Activated CD4-positive, alpha-beta T cell treated with anti-CD3 and anti-CD28 coated beads, Interleukin-2, amount 10 ng/mL, durations not matched to agents 24 days and 14 days (primary cell): ENCODE measurements around the gene ASPHD2. TPM values are rescaled to one million over a fixed set of nuclear protein-coding genes. Genes with fewer than 3 reads are reported as not detected.
"Not testable (repeated sequence)": the region's sequence is repeated elsewhere in the genome, so short reads cannot be mapped to it uniquely, and the experiment has no call there.

Experiments used
- DNase-seq: peaks from one replicate; pipeline ENCODE4 v3.0.0; 2022
- H3K27ac Mint-ChIP-seq: one replicate; pipeline ENCODE4 v1.8.0; 2022; ENCODE audit warnings: mild to moderate bottlenecking, mixed read lengths
- H3K27me3 Mint-ChIP-seq: one replicate; pipeline ENCODE4 v1.8.0; 2022; ENCODE audit warnings: mixed read lengths
- H3K36me3 Mint-ChIP-seq: one replicate; pipeline ENCODE4 v1.8.0; 2022; ENCODE audit warnings: low read depth, mild to moderate bottlenecking, mixed read lengths
- H3K4me1 Mint-ChIP-seq: one replicate; pipeline ENCODE4 v1.8.0; 2021; ENCODE audit warnings: mixed read lengths
- H3K4me3 Mint-ChIP-seq: one replicate; pipeline ENCODE4 v1.8.0; 2022; ENCODE audit warnings: mild to moderate bottlenecking, moderate library complexity, mixed read lengths
- H3K9me3 Mint-ChIP-seq: one replicate; pipeline ENCODE4 v1.8.0; 2021; ENCODE audit warnings: mixed read lengths
- intact Hi-C: fragments of 100-400 bp; cut with micrococcal nuclease; formaldehyde crosslinking; loops from one replicate; pipeline ENCODE4 v1.15.1; 2023
- total RNA-seq: library from RNA; stranded (reverse); gene quantifications from 2 replicates; pipeline ENCODE4 v1.2.3, GENCODE V29; 2022

Gene ASPHD2
- total RNA-seq, 1 donor from 2014 or later: 20.7 TPM

GRCh38 chr22:26430600-26430999 is 1.5 kb downstream of the ASPHD2 start:
- H3K27me3 Mint-ChIP-seq: peaks cover 5% of the 10 kb centered on the region
- peaks cover 60% of the 10 kb centered on the region for H3K4me1 Mint-ChIP-seq
- intact Hi-C loops: loop anchor here (2.0 kb wide), 2 partner anchors 26 to 242 kb away; no protein-coding TSS in a partner anchor
- no peaks in the 10 kb centered on the region for H3K9me3 Mint-ChIP-seq
- peak overlapping the region; percentile 91 for H3K27ac Mint-ChIP-seq
- peak overlapping the region; percentile 89 for H3K4me3 Mint-ChIP-seq
- peak; percentile 70 for DNase-seq
- peaks cover 44% of the 10 kb centered on the region for H3K36me3 Mint-ChIP-seq

DNA sequence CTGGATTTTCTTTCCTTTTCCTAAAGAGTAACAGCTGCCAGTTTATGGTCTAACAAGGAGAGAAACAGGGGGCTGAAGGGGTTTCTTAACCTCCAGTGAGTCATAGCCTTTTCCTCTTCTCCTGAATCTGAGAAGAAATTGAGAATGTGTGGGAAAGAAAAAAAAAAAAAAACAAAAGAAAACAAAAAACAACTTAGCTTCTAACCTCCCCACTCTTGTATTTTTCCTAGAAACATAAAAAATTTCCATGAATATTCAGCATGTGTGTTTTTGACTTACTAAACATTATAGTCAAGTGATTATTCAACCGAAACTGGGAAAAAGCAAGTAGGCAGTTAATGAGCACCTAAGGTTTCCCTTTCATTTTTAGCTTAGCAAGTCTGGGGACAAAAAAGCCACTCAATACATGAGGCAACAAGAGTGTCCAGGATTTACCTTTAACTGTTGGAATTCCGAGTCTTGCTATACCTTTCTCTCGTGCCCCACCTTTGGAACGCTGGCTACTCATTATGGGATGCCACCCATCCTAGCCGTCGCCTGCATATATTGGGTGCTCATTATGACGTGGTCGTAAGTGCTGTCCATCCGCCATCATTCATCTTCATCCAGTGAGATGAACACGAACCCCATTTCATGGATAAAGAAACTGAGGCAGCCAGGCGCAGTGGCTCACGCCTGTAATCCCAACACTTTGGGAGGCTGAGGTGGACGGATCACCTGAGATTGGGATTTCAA is 2.4 kb downstream of the ASPHD2 start:
- intact Hi-C loops: loop anchor here (1.0 to 2.0 kb wide), 3 partner anchors 27 to 241 kb away; partner anchors contain the start of genes HPS4 and SRRD
- peaks cover 50% of the 10 kb centered on the region for H3K36me3 Mint-ChIP-seq

GRCh38 chr22:26432619-26433311 is 3.7 kb downstream of the ASPHD2 start:
- intact Hi-C loops: no loop called here
- Mint-ChIP-seq H3K9me3 (no peaks in the 10 kb centered on the region), H3K36me3 (peaks cover 58% of the 10 kb centered on the region), H3K4me1 (peaks cover 79% of the 10 kb centered on the region), H3K27ac (peak overlapping the region; percentile 41), H3K27me3 (no peaks in the 10 kb centered on the region), H3K4me3 (peak overlapping the region; percentile 47)
- DNase-seq: no peak

More for the DNA sequence above, 2.4 kb downstream of the ASPHD2 start:
- Mint-ChIP-seq H3K4me1 (peaks cover 68% of the 10 kb centered on the region), H3K9me3 (no peaks in the 10 kb centered on the region), H3K27ac (peak overlapping the region; percentile 91), H3K4me3 (peak overlapping the region; percentile 89), H3K27me3 (peaks cover 5% of the 10 kb centered on the region)
- DNase-seq: peak; percentile 63

GRCh38 chr22:26433805-26434204 is 4.7 kb downstream of the ASPHD2 start:
- DNase-seq: no peak
- H3K27ac Mint-ChIP-seq: no peak overlapping the region
- intact Hi-C loops: no loop called here
- H3K36me3 Mint-ChIP-seq: peaks cover 56% of the 10 kb centered on the region
- no peaks in the 10 kb centered on the region for H3K27me3 Mint-ChIP-seq
- no peaks in the 10 kb centered on the region for H3K9me3 Mint-ChIP-seq
- H3K4me1 Mint-ChIP-seq: peaks cover 71% of the 10 kb centered on the region
- H3K4me3 Mint-ChIP-seq: no peak overlapping the region

DNA sequence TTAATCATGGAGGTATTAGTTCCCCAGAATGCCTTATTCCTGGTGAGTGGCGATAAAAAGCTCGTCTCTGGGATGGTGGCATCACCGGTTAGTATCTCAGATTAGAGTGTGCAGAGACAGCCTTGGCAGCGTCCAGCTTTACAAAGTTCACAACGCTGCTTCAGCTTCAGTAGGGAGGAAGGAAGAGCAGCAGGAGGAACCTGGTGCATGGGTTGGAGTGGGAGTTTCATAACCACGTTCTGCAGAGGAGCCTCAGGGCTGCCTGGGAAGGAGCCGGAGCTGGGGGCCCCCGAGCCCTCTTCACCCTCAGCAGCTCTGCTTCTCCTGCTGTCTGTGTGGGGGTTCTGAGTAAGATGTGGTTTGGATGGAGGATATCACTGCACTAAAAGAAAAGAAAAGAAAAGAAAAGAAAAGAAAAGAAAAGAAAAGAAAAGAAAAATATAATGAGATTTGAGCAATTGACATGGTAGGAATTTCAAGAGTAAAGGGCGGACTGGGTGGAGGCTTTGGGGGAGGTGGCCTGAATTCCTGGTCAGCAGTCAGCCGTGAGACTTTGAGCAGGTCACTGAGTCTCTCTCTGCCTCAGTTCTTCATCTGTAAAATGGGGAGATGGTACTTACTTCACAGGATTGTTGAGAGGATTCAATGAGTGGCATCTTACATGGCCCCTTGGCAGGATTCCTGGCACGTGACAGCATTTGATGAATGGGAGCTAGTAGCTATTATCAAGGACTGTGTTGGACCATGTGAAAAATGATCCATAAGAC is 6.5 kb downstream of the ASPHD2 start:
- no peaks in the 10 kb centered on the region for H3K27me3 Mint-ChIP-seq
- no peak for DNase-seq
- intact Hi-C loops: no loop called here
- peak overlapping the region; percentile 8 for H3K4me3 Mint-ChIP-seq
- peak overlapping the region; percentile 30 for H3K27ac Mint-ChIP-seq
- peaks cover 47% of the 10 kb centered on the region for H3K36me3 Mint-ChIP-seq
- H3K9me3 Mint-ChIP-seq: no peaks in the 10 kb centered on the region
- H3K4me1 Mint-ChIP-seq: peaks cover 63% of the 10 kb centered on the region

- H3K9me3 Mint-ChIP-seq: no peaks in the 10 kb centered on the region
- H3K4me3 Mint-ChIP-seq: peak overlapping the region; percentile 3
- no peak for DNase-seq
- H3K27ac Mint-ChIP-seq: no peak overlapping the region
- H3K36me3 Mint-ChIP-seq: peaks cover 45% of the 10 kb centered on the region
- intact Hi-C loops: no loop called here
- H3K4me1 Mint-ChIP-seq: peaks cover 52% of the 10 kb centered on the region
- H3K27me3 Mint-ChIP-seq: no peaks in the 10 kb centered on the region
Measured at GRCh38 chr22:26436903-26437515, 7.9 kb downstream of the ASPHD2 start.

DNA sequence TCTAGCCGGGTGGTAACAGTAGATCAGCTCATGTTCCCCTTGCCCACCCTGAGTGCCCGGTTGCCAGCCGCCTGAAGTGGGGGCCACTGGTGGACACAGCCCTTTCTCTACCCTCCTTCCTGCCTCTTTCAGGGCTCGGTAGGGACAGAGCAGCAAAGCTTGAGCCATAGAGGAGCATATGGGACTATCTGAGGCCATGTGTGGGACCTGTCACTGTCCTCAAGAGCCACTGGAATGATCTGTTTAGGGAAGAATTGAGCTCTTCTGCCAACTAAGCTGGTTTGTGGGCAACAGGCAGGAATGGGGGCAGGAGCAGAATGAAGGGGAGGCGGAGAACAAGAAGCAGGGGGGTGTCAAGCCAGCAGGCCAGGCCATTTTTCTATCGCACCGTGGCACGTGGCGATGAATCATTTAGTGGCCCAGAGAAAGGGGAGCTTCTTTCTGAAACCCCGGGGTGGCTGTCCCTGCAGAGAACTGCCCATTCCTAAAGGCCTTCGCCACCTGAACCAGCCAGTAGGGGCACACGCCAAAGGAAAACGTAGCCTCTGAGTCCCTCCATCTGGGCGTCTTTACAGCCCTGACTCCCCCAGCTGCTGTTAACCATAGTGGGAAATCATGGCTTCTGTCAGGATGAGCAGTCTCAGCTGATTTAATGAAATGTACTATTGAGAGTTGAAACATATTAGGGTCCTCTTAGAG is 8.8 kb downstream of the ASPHD2 start:
- no peaks in the 10 kb centered on the region for H3K27me3 Mint-ChIP-seq
- no peak overlapping the region for H3K27ac Mint-ChIP-seq
- intact Hi-C loops: no loop called here
- no peak overlapping the region for H3K4me3 Mint-ChIP-seq
- H3K36me3 Mint-ChIP-seq: peaks cover 46% of the 10 kb centered on the region
- DNase-seq: no peak
- no peaks in the 10 kb centered on the region for H3K9me3 Mint-ChIP-seq
- H3K4me1 Mint-ChIP-seq: peaks cover 45% of the 10 kb centered on the region

DNA sequence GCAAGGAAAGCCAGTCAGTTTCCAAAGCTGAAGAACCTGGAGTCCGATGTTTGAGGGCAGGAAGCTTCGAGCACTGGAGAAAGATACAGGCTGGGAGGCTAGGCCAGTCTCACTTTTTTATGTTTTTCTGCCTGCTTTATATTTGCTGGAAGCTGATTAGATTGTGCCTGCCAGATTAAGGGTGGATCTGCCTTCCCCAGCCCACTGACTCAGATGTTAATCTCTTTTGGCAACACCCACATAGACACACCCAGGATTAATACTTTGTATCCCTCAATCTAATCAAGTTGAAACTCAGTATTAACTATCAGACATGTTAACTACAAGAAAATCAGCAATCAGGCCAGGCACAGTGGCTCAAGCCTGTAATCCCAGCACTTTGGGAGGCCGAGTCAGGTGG is 9.7 kb downstream of the ASPHD2 start:
- H3K27me3 Mint-ChIP-seq, H3K9me3 Mint-ChIP-seq, DNase-seq, intact Hi-C loops, H3K4me3 Mint-ChIP-seq, H3K27ac Mint-ChIP-seq: not testable (repeated sequence)
- H3K4me1 Mint-ChIP-seq: peaks cover 41% of the 10 kb centered on the region
- H3K36me3 Mint-ChIP-seq: peaks cover 41% of the 10 kb centered on the region

DNA sequence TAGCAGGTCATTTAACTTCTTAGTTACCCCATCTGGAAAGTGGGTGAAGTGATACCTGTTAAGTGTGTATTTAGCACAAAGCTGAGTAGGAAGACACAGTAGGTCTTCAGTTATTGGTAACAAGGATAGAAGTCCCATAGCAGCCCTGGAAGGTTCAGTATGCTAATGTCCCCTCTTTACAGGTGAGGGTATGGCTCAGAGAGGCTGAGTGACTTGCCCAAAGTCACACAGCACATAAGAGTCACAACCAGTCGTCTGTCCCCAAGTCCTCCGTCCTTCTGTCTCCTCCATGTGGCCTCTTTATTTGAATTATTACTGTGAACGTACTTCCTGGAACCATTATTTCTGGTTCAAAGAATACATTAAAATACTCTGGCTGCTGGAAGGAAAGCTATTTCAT is 10.5 kb downstream of the ASPHD2 start:
- Mint-ChIP-seq H3K27me3 (no peaks in the 10 kb centered on the region), H3K4me3 (no peak overlapping the region), H3K27ac (no peak overlapping the region), H3K36me3 (peaks cover 37% of the 10 kb centered on the region), H3K4me1 (peaks cover 35% of the 10 kb centered on the region), H3K9me3 (no peaks in the 10 kb centered on the region)
- intact Hi-C loops: no loop called here
- DNase-seq: no peak

DNA sequence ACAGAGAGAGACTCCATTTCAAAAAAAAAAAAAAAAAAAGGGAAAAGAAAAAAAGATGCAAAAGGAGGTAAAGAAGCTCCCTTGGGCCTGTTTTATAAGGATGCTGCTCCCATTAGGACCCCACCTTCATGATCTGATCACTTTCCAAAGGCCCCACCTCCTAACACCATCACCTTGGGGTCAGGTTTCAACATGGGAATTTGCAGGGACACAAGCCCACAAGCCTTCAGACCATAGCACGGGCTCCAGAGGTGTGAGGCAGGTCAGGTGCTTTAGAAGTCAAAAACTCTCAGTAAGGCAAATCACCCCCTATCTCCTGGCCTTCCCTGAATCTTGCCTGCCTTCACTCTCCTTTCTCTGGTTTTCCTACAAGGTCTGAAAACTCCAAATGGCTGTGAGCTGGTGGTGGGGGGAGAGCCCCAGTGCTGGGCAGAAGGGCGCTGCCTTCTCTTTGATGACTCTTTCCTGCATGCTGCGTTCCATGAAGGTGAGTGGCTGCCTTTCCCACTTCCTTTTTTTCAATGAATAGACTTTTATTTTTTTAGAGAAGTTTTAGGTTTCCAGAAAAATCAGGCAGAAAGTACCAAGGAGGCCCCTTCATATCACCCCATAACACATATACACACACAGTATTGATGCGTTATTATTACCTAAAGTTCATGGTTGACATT is 13.2 kb downstream of the ASPHD2 start:
- H3K27me3 Mint-ChIP-seq: no peaks in the 10 kb centered on the region
- DNase-seq: no peak
- no peak overlapping the region for H3K4me3 Mint-ChIP-seq
- H3K4me1 Mint-ChIP-seq: peaks cover 13% of the 10 kb centered on the region
- H3K36me3 Mint-ChIP-seq: peaks cover 16% of the 10 kb centered on the region
- H3K27ac Mint-ChIP-seq: peak overlapping the region; percentile 74
- intact Hi-C loops: no loop called here
- H3K9me3 Mint-ChIP-seq: no peaks in the 10 kb centered on the region

DNA sequence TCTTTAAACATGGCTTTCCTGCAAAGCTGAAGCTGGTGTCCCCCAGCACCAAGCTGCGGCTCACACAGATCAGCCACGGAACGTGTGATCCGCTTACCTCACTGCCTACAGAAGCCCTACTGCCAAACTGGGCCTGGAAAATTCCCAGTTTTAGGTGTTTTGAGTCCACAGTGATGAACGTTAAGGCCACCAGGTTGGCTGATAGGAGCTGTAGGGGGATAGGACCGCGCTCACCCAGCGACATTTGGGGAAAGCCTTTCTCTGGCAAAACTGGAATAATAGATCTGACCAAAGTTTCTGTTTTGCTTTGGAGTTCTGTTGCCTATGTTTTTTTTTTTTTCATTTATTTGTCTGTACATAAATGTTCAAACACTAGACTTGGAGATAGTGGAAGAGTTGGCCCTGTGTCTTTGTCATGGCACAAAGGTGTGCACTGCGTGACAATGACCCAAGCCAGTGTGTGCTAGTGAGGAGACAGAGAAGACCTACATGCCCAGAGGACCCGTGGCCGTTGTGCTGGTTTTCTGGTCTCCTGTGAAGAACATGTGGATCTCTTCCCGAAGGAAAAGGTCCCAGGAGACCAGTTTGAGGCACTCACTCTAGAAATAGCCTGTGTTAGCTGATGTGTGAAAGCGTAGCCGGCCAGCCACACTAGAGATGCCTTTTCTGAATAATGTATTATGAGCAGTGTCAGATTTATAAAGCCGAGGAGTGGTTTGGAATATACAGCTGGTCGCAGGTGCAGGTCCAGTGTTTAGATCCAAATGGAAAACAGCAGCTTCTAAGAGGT is 15.0 kb downstream of the ASPHD2 start:
- Mint-ChIP-seq H3K27me3 (no peaks in the 10 kb centered on the region), H3K4me3 (no peak overlapping the region), H3K27ac (peak overlapping the region; percentile 40), H3K36me3 (peaks cover 14% of the 10 kb centered on the region), H3K4me1 (peaks cover 6% of the 10 kb centered on the region), H3K9me3 (no peaks in the 10 kb centered on the region)
- intact Hi-C loops: no loop called here
- no peak for DNase-seq

DNA sequence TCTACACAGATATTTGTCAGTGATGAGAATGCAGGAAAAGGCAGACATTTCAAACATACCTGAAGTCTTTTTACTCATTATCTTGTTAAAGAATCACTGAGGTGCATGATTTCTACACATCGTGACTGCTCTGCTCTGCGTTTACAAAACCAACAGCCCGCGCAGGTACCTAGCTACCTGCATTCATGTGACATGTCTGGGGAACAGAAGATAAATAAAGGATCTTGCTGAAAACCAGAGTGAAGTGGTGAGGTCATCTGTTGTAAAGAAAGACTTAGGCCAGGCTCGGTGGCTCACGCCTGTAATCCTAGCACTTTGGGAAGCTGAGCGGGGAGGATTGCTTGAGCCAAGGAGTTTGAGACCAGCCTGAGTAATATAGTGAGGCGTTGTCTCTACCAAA is 15.7 kb downstream of the ASPHD2 start:
- Mint-ChIP-seq H3K27me3 (no peaks in the 10 kb centered on the region), H3K9me3 (no peaks in the 10 kb centered on the region), H3K36me3 (peaks cover 14% of the 10 kb centered on the region), H3K27ac (no peak overlapping the region), H3K4me3 (no peak overlapping the region), H3K4me1 (peaks cover 6% of the 10 kb centered on the region)
- DNase-seq: no peak
- intact Hi-C loops: no loop called here
